ENCODE measurements around the gene CDC37. TPM values are rescaled to one million over a fixed set of nuclear protein-coding genes. Genes with fewer than 3 reads are reported as not detected.

CDC37 gene
- total and polyA plus RNA-seq, 2 experiments from 2014 or later = 183 to 280 TPM

- Mint-ChIP-seq H3K36me3 (ENCODE audit: low read depth) (peaks cover 55% of the 10 kb centered on the region), H3K4me1 (peaks cover 2% of the 10 kb centered on the region; the same call in 2 of the 3 replicates), H3K4me3 (no peak overlapping the region), H3K27me3 (ENCODE audit: insufficient read depth, low read depth, poor library complexity) (peaks cover 3% of the 10 kb centered on the region), H3K27ac (no peak overlapping the region), H3K9me3 (no peaks in the 10 kb centered on the region)
- Histone ChIP-seq H3K4me2 (no peak overlapping the region), H3K79me2 (replicated peaks; ENCODE audit: insufficient read depth) (peaks cover 23% of the 10 kb centered on the region), H3K4me3 (no peak overlapping the region), H3K27me3 (ENCODE audit: insufficient read depth) (no peaks in the 10 kb centered on the region), H3K27ac (ENCODE audit: low read depth) (no peak overlapping the region), H2AFZ (no peak overlapping the region), H4K20me1 (replicated peaks; ENCODE audit: insufficient read depth) (peaks cover 14% of the 10 kb centered on the region), H3K4me1 (ENCODE audit: insufficient read depth) (no peaks in the 10 kb centered on the region; the same call in 1 of the 2 replicates), H3K9me2 (ENCODE audit: insufficient read depth) (no peaks in the 10 kb centered on the region), H3F3A (replicated peaks; ENCODE audit: low read depth) (0 out of 2 replicates have a peak, but pooled peaks cover 10% of the 10 kb centered on the region), H3K36me3 (ENCODE audit: insufficient read depth) (peaks cover 14% of the 10 kb centered on the region; the same call in 1 of the 2 replicates)
- ATAC-seq (no peak), DNase-seq (ENCODE audit: low spot score) (no peak)
- TF ChIP-seq EZH2 (IDR thresholded peaks at IDR 0.05; ENCODE audit: low read depth, unreplicated experiment) (no peak), REST (IDR thresholded peaks at IDR 0.05; ENCODE audit: unreplicated experiment) (no peak), NANOG (IDR thresholded peaks at IDR 0.05; ENCODE audit: borderline replicate concordance) (no peak), ZNF114 (CRISPR knock-in tag; IDR thresholded peaks at IDR 0.05) (no peak), EZH2phosphoT487 (IDR thresholded peaks at IDR 0.05; ENCODE audit: unreplicated experiment) (no peak), POLR2AphosphoS5 (IDR thresholded peaks at IDR 0.05; ENCODE audit: low read depth) (no peak), STAT1 (IDR thresholded peaks at IDR 0.05; ENCODE audit: unreplicated experiment) (no peak), CTCF (conservative IDR thresholded peaks at IDR 0.05; ENCODE audit: low read depth in 2 of 2) (peak in 1 of 2 experiments; percentile 13; a peak in 1 of 4 replicates)
These were observed 8.3 kb downstream of the CDC37 start for GRCh38 chr19:10395003-10395402.

GRCh38 chr19:10393137-10393536, 10.2 kb downstream of the CDC37 start:
- Histone ChIP-seq H3K4me2 (no peak overlapping the region), H2AFZ (no peak overlapping the region), H3K79me2 (replicated peaks; ENCODE audit: insufficient read depth) (peaks cover 4% of the 10 kb centered on the region), H3K4me3 (no peak overlapping the region), H3K4me1 (ENCODE audit: insufficient read depth) (no peaks in the 10 kb centered on the region; the same call in 1 of the 2 replicates), H3F3A (replicated peaks; ENCODE audit: low read depth) (peaks cover 17% of the 10 kb centered on the region; the same call in 1 of the 2 replicates), H3K27ac (ENCODE audit: low read depth) (no peak overlapping the region), H3K9me2 (ENCODE audit: insufficient read depth) (no peaks in the 10 kb centered on the region), H3K27me3 (ENCODE audit: insufficient read depth) (no peaks in the 10 kb centered on the region), H4K20me1 (replicated peaks; ENCODE audit: insufficient read depth) (peaks cover 4% of the 10 kb centered on the region; the same call in 1 of the 2 replicates), H3K36me3 (ENCODE audit: insufficient read depth) (peaks cover 14% of the 10 kb centered on the region; the same call in 1 of the 2 replicates)
- no peak overlapping the region for H3K27ac Mint-ChIP-seq
- peaks cover 8% of the 10 kb centered on the region; the same call in 2 of the 3 replicates for H3K4me1 Mint-ChIP-seq
- H3K9me3 Mint-ChIP-seq = no peaks in the 10 kb centered on the region
- DNase-seq (ENCODE audit: low spot score) (no peak), ATAC-seq (no peak)
- peaks cover 50% of the 10 kb centered on the region for H3K36me3 Mint-ChIP-seq (ENCODE audit: low read depth)
- no peak overlapping the region; the same call in 2 of the 3 replicates for H3K4me3 Mint-ChIP-seq
- H3K27me3 Mint-ChIP-seq (ENCODE audit: insufficient read depth, low read depth, poor library complexity) = peaks cover 3% of the 10 kb centered on the region
- no peak for TF ChIP-seq STAT1 (IDR thresholded peaks at IDR 0.05; ENCODE audit: unreplicated experiment)
- TF ChIP-seq ZNF331 (CRISPR knock-in tag; IDR thresholded peaks at IDR 0.05; ENCODE audit: low read depth) = no peak
- no peak for TF ChIP-seq EZH2phosphoT487 (IDR thresholded peaks at IDR 0.05; ENCODE audit: unreplicated experiment)
- TF ChIP-seq JUNB (IDR thresholded peaks at IDR 0.05; ENCODE audit: unreplicated experiment) = no peak
- TF ChIP-seq CREB1 (CRISPR knock-in tag; IDR thresholded peaks at IDR 0.05; ENCODE audit: low read depth) = no peak
- TF ChIP-seq REST (IDR thresholded peaks at IDR 0.05; ENCODE audit: unreplicated experiment) = no peak
- no peak for TF ChIP-seq EZH2 (IDR thresholded peaks at IDR 0.05; ENCODE audit: low read depth, unreplicated experiment)
- TF ChIP-seq NANOG (IDR thresholded peaks at IDR 0.05; ENCODE audit: borderline replicate concordance) = no peak
- TF ChIP-seq ZNF114 (CRISPR knock-in tag; IDR thresholded peaks at IDR 0.05) = no peak
- no peak for TF ChIP-seq CTCF (conservative IDR thresholded peaks at IDR 0.05; ENCODE audit: low read depth in 2 of 2)
